Dermis blood vessel endothelial cell (primary cell): Measurements from ENCODE around the gene NEURL1. TPM values are rescaled to one million over a fixed set of nuclear protein-coding genes. Genes with fewer than 3 reads are reported as not detected.
"Not testable (repeated sequence)": the region's sequence is repeated elsewhere in the genome, so short reads cannot be mapped to it uniquely, and the experiment has no call there.

Source experiments
- DNase-seq: peaks from one replicate; pipeline ENCODE4 v3.0.0; 2010
- total RNA-seq: library from RNA; depleted of rRNA; stranded (reverse); fragments of >200 nt; gene quantifications from 2 replicates; pipeline ENCODE4 v1.2.3, GENCODE V29; 2014

Gene NEURL1
- total RNA-seq, 1 donor from 2014 or later: not detected

GRCh38 chr10:103519798-103520197 is 26.3 kb downstream of the NEURL1 start:
- no peak for DNase-seq

- not testable (repeated sequence) for DNase-seq
Measured at GRCh38 chr10:103522006-103522405, 28.5 kb downstream of the NEURL1 start.

GRCh38 chr10:103523683-103524082 is 30.2 kb downstream of the NEURL1 start:
- no peak for DNase-seq

GRCh38 chr10:103525901-103526300 is 32.4 kb downstream of the NEURL1 start:
- no peak for DNase-seq

GRCh38 chr10:103527476-103527875 is 34.0 kb downstream of the NEURL1 start:
- DNase-seq: peak; percentile 42

- no peak for DNase-seq
Measured at GRCh38 chr10:103528549-103528948, 35.0 kb downstream of the NEURL1 start.

- no peak for DNase-seq
Measured at GRCh38 chr10:103529539-103529938, 36.0 kb downstream of the NEURL1 start.

- DNase-seq: no peak
Measured at GRCh38 chr10:103533827-103534226, 40.3 kb downstream of the NEURL1 start.

- no peak for DNase-seq
Measured at GRCh38 chr10:103534621-103535498, 41.4 kb downstream of the NEURL1 start.

- no peak for DNase-seq
Measured at GRCh38 chr10:103535595-103535994, 42.1 kb downstream of the NEURL1 start.

- no peak for DNase-seq
Measured at GRCh38 chr10:103539751-103540150, 46.2 kb downstream of the NEURL1 start.

- DNase-seq: no peak
Measured at GRCh38 chr10:103540722-103541121, 47.2 kb downstream of the NEURL1 start.

GRCh38 chr10:103541616-103542015 is 48.1 kb downstream of the NEURL1 start:
- no peak for DNase-seq

GRCh38 chr10:103542764-103543616 is 49.5 kb downstream of the NEURL1 start:
- DNase-seq: peak; percentile 71

GRCh38 chr10:103543617-103544525 is 50.4 kb downstream of the NEURL1 start:
- DNase-seq: no peak

GRCh38 chr10:103544657-103545310 is 51.3 kb downstream of the NEURL1 start:
- DNase-seq: no peak

GRCh38 chr10:103545366-103545765 is 51.9 kb downstream of the NEURL1 start:
- DNase-seq: no peak

GRCh38 chr10:103545771-103546281 is 52.3 kb downstream of the NEURL1 start:
- DNase-seq: no peak

GRCh38 chr10:103546401-103546800 is 52.9 kb downstream of the NEURL1 start:
- no peak for DNase-seq

GRCh38 chr10:103547391-103547946 is 54.0 kb downstream of the NEURL1 start:
- DNase-seq: no peak

GRCh38 chr10:103548006-103548405 is 54.5 kb downstream of the NEURL1 start:
- no peak for DNase-seq
